ENCODE results near the gene KNDC1.

GRCh38 chr10:133207041-133207600 lies 47.1 kb downstream of the KNDC1 start:
- TF ChIP-seq ZNF274 (IDR thresholded peaks at IDR 0.05; ENCODE audit: low read depth, low read length) (no peak), SUZ12 (IDR thresholded peaks at IDR 0.05; ENCODE audit: extremely low read depth, insufficient read depth, insufficient read length) (no peak)
